H1 (cell line): ENCODE data around the gene WDR64. TPM values are rescaled to one million over a fixed set of nuclear protein-coding genes. Genes with fewer than 3 reads are reported as not detected.

Experiments
- CTCF ChIA-PET: fragments of 300-600 bp; sonication (Branson Sonifier 250); formaldehyde crosslinking; loops from one replicate; lab custom pipeline; 2021; ENCODE audit not compliant: partially characterized antibody; lab: Charles Lee
- POLR2A ChIA-PET: fragments of 300-600 bp; sonication (Branson Sonifier 250); formaldehyde crosslinking; loops from one replicate; lab custom pipeline; 2021; ENCODE audit warnings: inconsistent platforms; ENCODE audit not compliant: partially characterized antibody; lab: Charles Lee
- DNase-seq, 2 experiments: peaks; one replicate each; pipeline versions ENCODE4 v3.0.0 to v3.0.0-alpha.2; 2010 to 2022; ENCODE audit warnings: low spot score in 2 of 2, low read depth in 1 of 2, mixed read lengths in 1 of 2
- FAIRE-seq: peaks from 2 replicates; lab custom pipeline; 2011; peaks lifted over from hg19 to GRCh38; lab: Jason Lieb, UNC
- H2AFZ ChIP-seq: 2 replicates; pipeline ENCODE4 v1.8.1; 2012; ENCODE audit warnings: low read length, inconsistent platforms
- H2AK5ac ChIP-seq: 2 replicates; pipeline ENCODE4 v1.6.1; 2013; ENCODE audit warnings: low read depth, low read length
- H2BK120ac ChIP-seq: replicated peaks from 2 replicates; pipeline ENCODE3; 2013; ENCODE audit warnings: low read depth, low read length, inconsistent platforms
- H2BK12ac ChIP-seq: 2 replicates; pipeline ENCODE4 v1.6.1; 2013; ENCODE audit warnings: low read depth, low read length
- H2BK15ac ChIP-seq: 2 replicates; pipeline ENCODE4 v1.6.1; 2013; ENCODE audit warnings: low read length
- H2BK20ac ChIP-seq: 2 replicates; pipeline ENCODE4 v1.6.1; 2013; ENCODE audit warnings: low read length
- H2BK5ac ChIP-seq: 2 replicates; pipeline ENCODE4 v1.6.1; 2013; ENCODE audit warnings: low read depth, low read length
- H3K14ac ChIP-seq: 2 replicates; pipeline ENCODE4 v1.6.1; 2013; ENCODE audit warnings: inconsistent platforms; ENCODE audit not compliant: insufficient read length
- H3K18ac ChIP-seq: 2 replicates; pipeline ENCODE4 v1.6.1; 2013; ENCODE audit warnings: low read length; ENCODE audit errors: extremely low read depth
- H3K23ac ChIP-seq: 2 replicates; pipeline ENCODE4 v1.6.1; 2013; ENCODE audit warnings: inconsistent platforms; ENCODE audit not compliant: insufficient read length
- H3K23me2 ChIP-seq: 2 replicates; pipeline ENCODE4 v1.6.1; 2013; ENCODE audit warnings: low read depth, low read length
- H3K27ac ChIP-seq: 2 replicates; pipeline ENCODE4 v1.6.1; 2011; ENCODE audit warnings: low read depth, low read length, inconsistent platforms
- H3K27me3 ChIP-seq, 4 experiments: replicated peaks in 1 of 4; 1 replicate in 1 of 4; 2 replicates in 3 of 4; pipeline versions ENCODE4 v1.6.1 to v1.8.1; 2011 to 2013; ENCODE audit warnings: low read length in 3 of 4, mild to moderate bottlenecking in 3 of 4, inconsistent platforms in 2 of 4, mixed read lengths in 2 of 4, moderate library complexity in 1 of 4; ENCODE audit not compliant: control insufficient read depth in 3 of 4, insufficient read depth in 3 of 4; ENCODE audit errors: extremely low read depth in 1 of 4
- H3K36me3 ChIP-seq, 4 experiments: 2 replicates each; pipeline versions ENCODE4 v1.6.1 to v1.8.1; 2011 to 2013; ENCODE audit warnings: mild to moderate bottlenecking in 4 of 4, low read length in 3 of 4, moderate library complexity in 2 of 4, control low read depth in 1 of 4, inconsistent platforms in 1 of 4; ENCODE audit not compliant: insufficient read depth in 4 of 4, control insufficient read depth in 2 of 4
- H3K4ac ChIP-seq: replicated peaks from 2 replicates; pipeline ENCODE3; 2013; ENCODE audit warnings: low read length, low read depth, mixed read lengths, inconsistent platforms; ENCODE audit not compliant: insufficient read length
- H3K4me1 ChIP-seq, 4 experiments: replicated peaks in 1 of 4; 1 replicate in 1 of 4; 2 replicates in 3 of 4; pipeline versions ENCODE4 v1.6.1 to v1.8.1; 2011 to 2013; ENCODE audit warnings: low read length in 3 of 4, inconsistent platforms in 2 of 4, mixed read lengths in 1 of 4; ENCODE audit not compliant: insufficient read depth in 4 of 4, control insufficient read depth in 3 of 4
- H3K4me2 ChIP-seq, 2 experiments: 2 replicates each; pipeline versions ENCODE4 v1.6.1 to v1.8.1; 2011 to 2013; ENCODE audit warnings: low read depth in 2 of 2, low read length in 2 of 2, control low read depth in 1 of 2, inconsistent platforms in 1 of 2, mild to moderate bottlenecking in 1 of 2; ENCODE audit not compliant: insufficient read depth in 1 of 2
- H3K4me3 ChIP-seq, 4 experiments: fragments of 200-600, 300-600 bp in 1 of 4; sonication (generic), shearing (Covaris generic), sonication (Bioruptor Twin) in 1 of 4; 2 replicates each; pipeline versions ENCODE4 v1.5.1 to v1.8.1; 2011 to 2016; ENCODE audit warnings: low read length in 4 of 4, low read depth in 3 of 4, control low read depth in 2 of 4, inconsistent platforms in 2 of 4, mild to moderate bottlenecking in 2 of 4, mixed read lengths in 1 of 4, moderate library complexity in 1 of 4; ENCODE audit not compliant: insufficient read depth in 2 of 4; ENCODE audit errors: extremely low read depth in 1 of 4
- H3K56ac ChIP-seq: replicated peaks from 2 replicates; pipeline ENCODE3; 2013; ENCODE audit warnings: low read depth, mild to moderate bottlenecking, mixed read lengths, low read length, inconsistent platforms; ENCODE audit not compliant: insufficient read length
- H3K79me1 ChIP-seq: 2 replicates; pipeline ENCODE4 v1.6.1; 2013; ENCODE audit warnings: low read depth, low read length, control low read depth
- H3K79me2 ChIP-seq, 2 experiments: 2 replicates each; pipeline versions ENCODE4 v1.6.1 to v1.8.1; 2012 to 2013; ENCODE audit warnings: low read length in 2 of 2, mild to moderate bottlenecking in 2 of 2, inconsistent platforms in 1 of 2; ENCODE audit not compliant: insufficient read depth in 2 of 2, control insufficient read depth in 1 of 2
- H3K9ac ChIP-seq, 4 experiments: replicated peaks in 1 of 4; 1 replicate in 1 of 4; 2 replicates in 3 of 4; pipeline versions ENCODE4 v1.6.1 to v1.8.1; 2011 to 2013; ENCODE audit warnings: low read depth in 3 of 4, low read length in 3 of 4, control low read depth in 2 of 4, mild to moderate bottlenecking in 2 of 4, moderate library complexity in 2 of 4, inconsistent platforms in 1 of 4; ENCODE audit errors: extremely low read depth in 1 of 4
- H3K9me3 ChIP-seq, 2 experiments: 2 replicates each; pipeline versions ENCODE4 v1.6.1 to v1.8.1; 2012 to 2013; ENCODE audit warnings: mild to moderate bottlenecking in 2 of 2, moderate library complexity in 2 of 2, control low read depth in 1 of 2, inconsistent platforms in 1 of 2, low read depth in 1 of 2, low read length in 1 of 2, mixed read lengths in 1 of 2; ENCODE audit not compliant: insufficient read depth in 2 of 2
- H4K20me1 ChIP-seq, 2 experiments: replicated peaks in 1 of 2; 2 replicates each; pipeline versions ENCODE3 to v1.8.1; 2011 to 2013; ENCODE audit warnings: inconsistent platforms in 2 of 2, low read length in 2 of 2, mild to moderate bottlenecking in 1 of 2; ENCODE audit not compliant: insufficient read depth in 2 of 2, control insufficient read depth in 1 of 2
- H4K5ac ChIP-seq: 2 replicates; pipeline ENCODE4 v1.6.1; 2013; ENCODE audit warnings: low read length, low read depth, mixed read lengths, inconsistent platforms; ENCODE audit not compliant: insufficient read length
- H4K8ac ChIP-seq: 2 replicates; pipeline ENCODE4 v1.8.0; 2013; ENCODE audit warnings: mild to moderate bottlenecking, moderate library complexity, low read length, inconsistent platforms; ENCODE audit not compliant: insufficient read depth; ENCODE audit errors: extremely low read depth
- H4K91ac ChIP-seq: replicated peaks from 2 replicates; pipeline ENCODE3; 2013; ENCODE audit warnings: low read length, mixed read lengths, inconsistent platforms; ENCODE audit not compliant: insufficient read length
- BCL11A ChIP-seq, 2 experiments: IDR thresholded peaks; one replicate each; pipeline ENCODE4 v1.6.1; 2011; ENCODE audit warnings: low read depth in 2 of 2, low read length in 2 of 2, mild to moderate bottlenecking in 2 of 2
- CREB1 ChIP-seq: IDR thresholded peaks from 2 replicates; pipeline ENCODE4 v1.6.1; 2012; ENCODE audit warnings: inconsistent platforms
- SIN3A ChIP-seq, 2 experiments: IDR thresholded peaks in 1 of 2; conservative IDR thresholded peaks in 1 of 2; 2 replicates each; pipeline ENCODE4 v1.6.1; 2011 to 2012; ENCODE audit warnings: low read length in 2 of 2, improper control_type of control experiment in 1 of 2, low read depth in 1 of 2, mild to moderate bottlenecking in 1 of 2
- ZNF274 ChIP-seq: IDR thresholded peaks from 2 replicates; pipeline ENCODE4 v1.7.0; 2012; ENCODE audit warnings: low read length, borderline replicate concordance; ENCODE audit errors: extremely low read depth
- WGBS, 2 experiments: shearing (Covaris generic) in 1 of 2; methylation state at CpG; one replicate each; pipeline versions ENCODE4 v1.1.6 to v1.1.7; 2013 to 2015; ENCODE audit warnings: low lambda C conversion rate in 2 of 2, mixed read lengths in 2 of 2, inconsistent platforms in 1 of 2, low coverage in 1 of 2, missing lambda C conversion rate in 1 of 2; ENCODE audit not compliant: insufficient replicate concordance in 2 of 2, insufficient coverage in 1 of 2, insufficient read length in 1 of 2; ENCODE audit errors: extremely low coverage in 1 of 2, missing lambda C conversion rate in 1 of 2; 5-methylcytosine and 5-hydroxymethylcytosine counted together
- polyA plus RNA-seq, 7 experiments: library from polyadenylated mRNA; depleted of rRNA in 3 of 7; stranded (reverse) in 5 of 7; unstranded in 2 of 7; fragments of >200 nt in 5 of 7; fragments of 200-250 nt in 2 of 7; gene quantifications; 1 replicate in 5 of 7; 2 replicates in 1 of 7; 4 replicates in 1 of 7; pipeline versions ENCODE4 v1.2.1 to v1.2.3, GENCODE V29; 2011 to 2013; ENCODE audit warnings: missing spikeins in 2 of 7, mixed read lengths in 2 of 7
- total RNA-seq: library from RNA; stranded (reverse); fragmentation: NEBNext Ultra II Directional; extraction: Animal tissue kit (Norgen Biotek cat#: 25700); gene quantifications from 2 replicates; pipeline ENCODE4 v1.2.1, GENCODE V29; 2021

Gene WDR64
- total and polyA plus RNA-seq, 2 of the 8 experiments (the other 6 are each of a cell fraction or from before 2014, with no cell fraction given) = 0.02 TPM; not detected in 1

DNA sequence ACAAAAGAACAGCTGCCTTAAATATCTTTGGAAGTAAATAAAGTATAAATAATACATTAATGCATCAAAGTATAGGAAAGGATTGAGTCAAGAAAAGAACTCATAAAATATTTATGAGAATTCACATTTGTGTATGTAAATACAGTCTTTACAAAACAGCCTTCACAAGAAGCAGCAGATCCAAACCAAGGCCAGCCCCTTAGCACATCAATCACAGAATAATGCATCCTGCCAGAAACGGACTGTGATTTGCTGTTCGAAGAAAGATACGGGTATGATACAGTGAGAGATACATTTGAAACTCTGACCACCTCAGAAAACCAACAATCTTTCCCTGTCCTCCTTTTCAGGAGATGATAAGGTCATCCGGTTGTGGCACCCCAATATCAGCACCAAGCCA is 70.9 kb downstream of the WDR64 start:
- Histone ChIP-seq H2BK120ac (no peak overlapping the region), H3K56ac (no peak overlapping the region), H3K4ac (no peak overlapping the region), H3K18ac (no peak overlapping the region), H2AFZ (no peak overlapping the region), H2AK5ac (no peak overlapping the region), H3K4me2 (no peak overlapping the region), H4K91ac (no peak overlapping the region), H4K20me1 (no peaks in the 10 kb centered on the region), H2BK5ac (no peak overlapping the region), H3K27ac (no peak overlapping the region), H3K23ac (no peak overlapping the region), H3K4me1 (no peaks in the 10 kb centered on the region), H3K79me2 (no peaks in the 10 kb centered on the region), H3K23me2 (no peaks in the 10 kb centered on the region), H3K4me3 (no peak overlapping the region), H2BK20ac (no peak overlapping the region), H3K79me1 (no peaks in the 10 kb centered on the region), H4K8ac (no peak overlapping the region), H2BK15ac (no peak overlapping the region), H3K36me3 (no peaks in the 10 kb centered on the region), H4K5ac (no peak overlapping the region), H3K9ac (no peak overlapping the region), H3K14ac (no peak overlapping the region), H2BK12ac (no peak overlapping the region), H3K27me3 (no peaks in the 10 kb centered on the region), H3K9me3 (no peaks in the 10 kb centered on the region)
- WGBS, 2 experiments = 87% methylated on average over 4 of the region's 4 CpGs; no CpG with 5 or more reads in 1 of the 2 experiments
- POLR2A ChIA-PET = no interaction called here
- FAIRE-seq (no peak), DNase-seq (no peak)
- CTCF ChIA-PET = no interaction called here
- no peak for TF ChIP-seq ZNF274
- no peak for TF ChIP-seq BCL11A (IDR thresholded peaks at IDR 0.05; ENCODE audit: low read depth in 2 of 2, low read length in 2 of 2)
- TF ChIP-seq CREB1 = no peak
- no peak for TF ChIP-seq SIN3A (conservative IDR thresholded peaks at IDR 0.05 in 1 of 2, IDR thresholded peaks at IDR 0.05 in 1 of 2; ENCODE audit: low read depth in 1 of 2, low read length in 2 of 2)
